Right renal cortex interstitium (tissue), 3 donors: ENCODE results near the gene FADS1. TPM values are rescaled to one million over a fixed set of nuclear protein-coding genes. Genes with fewer than 3 reads are reported as not detected.

Source experiments
- DNase-seq, 3 donors: peaks; one replicate each; pipeline ENCODE4 v3.0.0-alpha.2; 2013; ENCODE audit warnings: low read depth in 3 of 3, low spot score in 2 of 3
- polyA plus RNA-seq, 3 donors: library from polyadenylated mRNA; unstranded; fragments of 120-200 nt; gene quantifications; one replicate each; pipeline ENCODE4 v1.2.1, GENCODE V29; 2013; ENCODE audit not compliant: insufficient read length in 3 of 3

FADS1 gene
- polyA plus RNA-seq, result 10 to 100 TPM; 37.9 to 45.4 (median 40.4) TPM

GRCh38 chr11:61816736-61817455 lies at the start of gene FADS1:
Gene FADS1 (minus strand): TSS chr11:61817003. CDS start chr11:61816929, 74 bp downstream.
- DNase-seq, result peak in 1 of 3 donors; percentile 87

- DNase-seq, result no peak
These were observed 49.6 kb upstream of the FADS1 start for GRCh38 chr11:61866231-61866957.

- DNase-seq, result no peak
These were observed 48.3 kb upstream of the FADS1 start for GRCh38 chr11:61864814-61865775.

GRCh38 chr11:61863548-61864081 lies 46.8 kb upstream of the FADS1 start:
- no peak for DNase-seq

- DNase-seq, result no peak
These were observed 46.1 kb upstream of the FADS1 start for GRCh38 chr11:61862714-61863547.

GRCh38 chr11:61861634-61862033 lies 44.8 kb upstream of the FADS1 start:
- DNase-seq, result no peak

- no peak for DNase-seq
These were observed 43.5 kb upstream of the FADS1 start for GRCh38 chr11:61860054-61860903.

- DNase-seq, result no peak
These were observed 39.3 kb upstream of the FADS1 start for GRCh38 chr11:61855939-61856680.

- DNase-seq, result no peak
These were observed 38.3 kb upstream of the FADS1 start for GRCh38 chr11:61854966-61855714.

- DNase-seq, result no peak
These were observed 37.5 kb upstream of the FADS1 start for GRCh38 chr11:61854206-61854895.

- no peak for DNase-seq
These were observed 36.9 kb upstream of the FADS1 start for GRCh38 chr11:61853698-61854169.

GRCh38 chr11:61851900-61852295 lies 35.1 kb upstream of the FADS1 start:
- no peak for DNase-seq

GRCh38 chr11:61851113-61851899 lies 34.5 kb upstream of the FADS1 start:
- DNase-seq, result no peak

- DNase-seq, result no peak
These were observed 33.9 kb upstream of the FADS1 start for GRCh38 chr11:61850687-61851086.

- no peak for DNase-seq
These were observed 31.8 kb upstream of the FADS1 start for GRCh38 chr11:61848631-61849030.
